AG09309 (cell line): ENCODE measurements around the gene TNNC2.
"Not testable (repeated sequence)": the region's sequence is repeated elsewhere in the genome, so short reads cannot be mapped to it uniquely, and the experiment has no call there.

ENCODE experiments used
- DNase-seq: peaks from one replicate; pipeline ENCODE4 v3.0.0-alpha.2; 2010; ENCODE audit warnings: low read depth
- H3K4me3 ChIP-seq: 2 replicates; pipeline ENCODE4 v1.5.1; 2011; ENCODE audit warnings: mild to moderate bottlenecking, low read depth, low read length, moderate library complexity; ENCODE audit not compliant: control insufficient read depth
- TF ChIP-seq, protein P1 (sequence below): IDR thresholded peaks from 2 replicates; pipeline ENCODE4 v1.5.1; 2011; ENCODE audit warnings: mild to moderate bottlenecking, low read depth, low read length, inconsistent platforms; ENCODE audit not compliant: insufficient read depth, control insufficient read depth; ENCODE audit errors: missing control alignments

TNNC2 gene

GRCh38 chr20:45798935-45799642 is 28.0 kb downstream of the TNNC2 start:
- DNase-seq = no peak
- H3K4me3 ChIP-seq = no peak overlapping the region
- TF ChIP-seq, protein P1, sequence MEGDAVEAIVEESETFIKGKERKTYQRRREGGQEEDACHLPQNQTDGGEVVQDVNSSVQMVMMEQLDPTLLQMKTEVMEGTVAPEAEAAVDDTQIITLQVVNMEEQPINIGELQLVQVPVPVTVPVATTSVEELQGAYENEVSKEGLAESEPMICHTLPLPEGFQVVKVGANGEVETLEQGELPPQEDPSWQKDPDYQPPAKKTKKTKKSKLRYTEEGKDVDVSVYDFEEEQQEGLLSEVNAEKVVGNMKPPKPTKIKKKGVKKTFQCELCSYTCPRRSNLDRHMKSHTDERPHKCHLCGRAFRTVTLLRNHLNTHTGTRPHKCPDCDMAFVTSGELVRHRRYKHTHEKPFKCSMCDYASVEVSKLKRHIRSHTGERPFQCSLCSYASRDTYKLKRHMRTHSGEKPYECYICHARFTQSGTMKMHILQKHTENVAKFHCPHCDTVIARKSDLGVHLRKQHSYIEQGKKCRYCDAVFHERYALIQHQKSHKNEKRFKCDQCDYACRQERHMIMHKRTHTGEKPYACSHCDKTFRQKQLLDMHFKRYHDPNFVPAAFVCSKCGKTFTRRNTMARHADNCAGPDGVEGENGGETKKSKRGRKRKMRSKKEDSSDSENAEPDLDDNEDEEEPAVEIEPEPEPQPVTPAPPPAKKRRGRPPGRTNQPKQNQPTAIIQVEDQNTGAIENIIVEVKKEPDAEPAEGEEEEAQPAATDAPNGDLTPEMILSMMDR = peak; percentile 81

GRCh38 chr20:45797955-45798354 is 29.2 kb downstream of the TNNC2 start:
- not testable (repeated sequence) for H3K4me3 ChIP-seq, DNase-seq

DNA sequence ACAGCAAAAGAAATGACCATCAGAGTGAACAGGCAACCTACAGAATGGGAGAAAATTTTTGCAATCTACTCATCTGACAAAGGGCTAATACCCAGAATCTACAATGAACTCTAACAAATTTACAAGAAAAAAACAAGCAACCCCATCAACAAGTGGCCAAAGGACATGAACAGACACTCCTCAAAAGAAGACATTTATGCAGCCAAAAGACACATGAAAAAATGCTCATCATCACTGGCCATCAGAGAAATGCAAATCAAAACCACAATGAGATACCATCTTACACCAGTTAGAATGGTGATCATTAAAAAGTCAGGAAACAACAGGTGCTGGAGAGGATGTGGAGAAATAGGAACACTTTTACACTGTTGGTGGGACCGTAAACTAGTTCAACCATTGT is 29.6 kb downstream of the TNNC2 start:
- DNase-seq, H3K4me3 ChIP-seq: not testable (repeated sequence)

GRCh38 chr20:45796337-45797065 is 30.6 kb downstream of the TNNC2 start:
- no peak overlapping the region for H3K4me3 ChIP-seq
- no peak for DNase-seq
- TF ChIP-seq, protein P1 = no peak

GRCh38 chr20:45792317-45793118 is 34.6 kb downstream of the TNNC2 start:
- no peak for DNase-seq
- TF ChIP-seq, protein P1 = no peak

GRCh38 chr20:45788351-45788750 is 38.8 kb downstream of the TNNC2 start:
- TF ChIP-seq, protein P1 = no peak
- no peak overlapping the region for H3K4me3 ChIP-seq
- no peak for DNase-seq

More at GRCh38 chr20:45792317-45793118, 34.6 kb downstream of the TNNC2 start:
- H3K4me3 ChIP-seq = peak overlapping the region; percentile 88

GRCh38 chr20:45783656-45784294 is 43.3 kb downstream of the TNNC2 start:
- no peak for DNase-seq
- TF ChIP-seq, protein P1 = no peak
- no peak overlapping the region for H3K4me3 ChIP-seq
